ENCODE results near the gene ZBTB40. TPM values are rescaled to one million over a fixed set of nuclear protein-coding genes. Genes with fewer than 3 reads are reported as not detected.

The ZBTB40 gene
- total and polyA plus RNA-seq, 10 donors, result 4.4 to 40.2 (median 30.2) TPM

DNA sequence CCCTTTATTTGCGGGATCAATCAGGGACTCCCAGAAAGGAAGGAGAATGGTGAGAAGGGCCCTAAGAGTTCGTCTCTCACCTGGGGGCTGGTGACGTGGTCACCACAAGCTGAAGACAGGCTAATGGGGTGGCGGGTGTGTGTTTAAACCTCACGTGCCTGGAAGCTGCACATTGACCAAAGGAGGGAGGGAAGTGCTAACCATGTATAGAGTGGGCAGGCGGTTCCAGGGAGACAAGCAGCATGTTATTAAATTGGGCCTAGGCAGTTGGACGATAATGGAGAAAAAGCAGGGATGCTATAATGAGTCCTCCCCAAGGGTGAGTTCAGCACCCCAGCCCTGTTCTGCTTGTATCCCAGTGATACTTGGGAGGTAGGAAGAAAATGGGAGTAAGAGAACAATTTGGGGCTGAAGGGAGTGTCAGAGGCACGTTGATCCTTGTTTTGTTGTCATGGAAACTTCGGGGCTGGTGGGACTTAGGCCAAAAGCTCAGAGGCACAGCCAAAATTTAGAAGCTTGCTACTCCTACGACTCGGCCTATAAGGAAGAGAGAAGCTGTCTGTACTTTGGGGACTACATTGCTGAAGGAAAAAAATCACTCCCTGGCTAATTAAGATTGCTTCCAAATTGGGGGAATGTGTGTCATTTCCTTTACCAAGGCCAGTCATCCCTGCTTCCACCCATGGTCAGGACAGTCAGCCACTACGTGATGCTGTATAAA, 78.4 kb downstream of the ZBTB40 start:
- Histone ChIP-seq H3K27me3 (replicated peaks in 1 of 7) (no peaks in the 10 kb centered on the region), H3K4me1 (peaks cover 0 to 29% (median 16%) of the 10 kb centered on the region in 6 donors), H3K9me3 (no peaks in the 10 kb centered on the region), H3K36me3 (peaks cover 0 to 90% (median 34%) of the 10 kb centered on the region in 6 donors), H3K4me3 (no peak overlapping the region), H3K27ac (peak overlapping the region in 7 of 8 donors; percentile 23 to 73 (median 59))
- intact Hi-C loops (cut with DNase I; ENCODE audit: low total_unique reads), result no loop called here
- DNase-seq, result no peak
- peak in 1 of 3 donors; percentile 24 for TF ChIP-seq POLR2AphosphoS5 (IDR thresholded peaks at IDR 0.05)
- TF ChIP-seq CTCF (IDR thresholded peaks at IDR 0.05 in 8 of 11, conservative IDR thresholded peaks at IDR 0.05 in 3 of 11), result no peak
- TF ChIP-seq POLR2A (IDR thresholded peaks at IDR 0.05), result no peak
- WGBS, 5 donors, result 78 to 88% (median 84%) methylated on average over 12 of the region's 12 CpGs

DNA sequence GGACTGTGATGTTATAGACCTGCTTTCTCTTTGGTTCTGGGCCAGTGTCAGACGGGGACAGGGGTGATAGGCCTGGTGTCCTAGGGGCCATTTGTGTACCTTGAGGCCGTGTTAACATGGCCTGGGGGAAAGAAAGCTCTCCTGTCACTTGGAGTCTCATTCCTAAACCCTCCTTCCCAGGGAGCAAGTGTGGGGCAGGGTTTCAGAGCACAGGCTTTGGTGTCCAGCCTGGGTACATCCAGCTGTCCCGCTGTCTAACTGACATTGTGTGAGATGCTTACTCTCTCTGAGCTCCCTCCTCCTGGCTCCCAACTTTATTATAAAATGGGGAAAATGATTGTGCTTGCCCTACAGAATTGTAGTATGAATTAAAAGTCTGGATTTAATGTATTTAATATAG, 79.1 kb downstream of the ZBTB40 start:
- DNase-seq, result no peak
- 80 to 85% (median 83%) methylated on average over 3 of the region's 3 CpGs for WGBS, 5 donors
- Histone ChIP-seq H3K4me1 (peaks cover 0 to 29% (median 16%) of the 10 kb centered on the region in 6 donors), H3K27me3 (replicated peaks in 1 of 7) (no peaks in the 10 kb centered on the region), H3K36me3 (peaks cover 0 to 88% (median 28%) of the 10 kb centered on the region in 6 donors), H3K9me3 (no peaks in the 10 kb centered on the region), H3K27ac (peak overlapping the region; percentile 13 to 73 (median 57)), H3K4me3 (no peak overlapping the region)
- intact Hi-C loops (cut with DNase I; ENCODE audit: low total_unique reads), result no loop called here
- TF ChIP-seq POLR2AphosphoS5 (IDR thresholded peaks at IDR 0.05) (no peak), CTCF (IDR thresholded peaks at IDR 0.05 in 8 of 11, conservative IDR thresholded peaks at IDR 0.05 in 3 of 11) (no peak), POLR2A (IDR thresholded peaks at IDR 0.05) (no peak)

DNA sequence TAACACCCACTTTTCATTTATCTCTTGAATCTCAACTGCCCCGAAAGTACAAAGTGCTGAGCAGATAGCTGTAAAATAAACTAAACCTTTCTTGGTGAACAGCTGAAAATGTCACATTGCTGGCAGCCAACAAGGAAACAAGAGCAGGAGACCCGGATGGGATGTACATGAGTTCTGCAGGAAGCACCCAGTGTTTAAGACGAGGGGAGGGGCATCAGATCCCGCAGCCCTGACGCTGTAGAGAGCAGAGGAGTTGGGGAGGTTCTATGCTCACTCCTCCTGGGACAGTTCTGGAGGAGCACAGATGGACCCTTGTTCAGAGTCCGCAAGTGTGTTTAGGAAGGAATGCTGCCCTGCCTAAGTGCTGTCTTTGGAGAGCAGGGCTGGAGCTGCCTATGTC, 79.6 kb downstream of the ZBTB40 start:
- H3K27ac ChIP-seq, result peak overlapping the region in 7 of 8 donors; percentile 13 to 73 (median 59)
- WGBS, 5 donors, result 68 to 80% (median 77%) methylated on average over 5 to 6 of the region's 6 CpGs
- no peak for TF ChIP-seq POLR2A (IDR thresholded peaks at IDR 0.05)
- TF ChIP-seq CTCF (IDR thresholded peaks at IDR 0.05 in 8 of 11, conservative IDR thresholded peaks at IDR 0.05 in 3 of 11), result no peak
- no peak for TF ChIP-seq POLR2AphosphoS5 (IDR thresholded peaks at IDR 0.05)
- H3K4me3 ChIP-seq, result no peak overlapping the region
- H3K4me1 ChIP-seq, result peaks cover 0 to 29% (median 16%) of the 10 kb centered on the region in 6 donors
- H3K27me3 ChIP-seq (replicated peaks in 1 of 7), result no peaks in the 10 kb centered on the region
- H3K9me3 ChIP-seq, result no peaks in the 10 kb centered on the region
- intact Hi-C loops (cut with DNase I; ENCODE audit: low total_unique reads), result no loop called here
- H3K36me3 ChIP-seq, result peaks cover 0 to 82% (median 23%) of the 10 kb centered on the region in 6 donors
- no peak for DNase-seq

GRCh38 chr1:22533244-22533895, 81.7 kb downstream of the ZBTB40 start:
- DNase-seq, result no peak
- Histone ChIP-seq H3K4me3 (no peak overlapping the region), H3K27ac (peak overlapping the region in 2 of 8 donors; percentile 23 to 72), H3K36me3 (peaks cover 0 to 61% (median 3%) of the 10 kb centered on the region in 6 donors), H3K27me3 (replicated peaks in 1 of 7) (no peaks in the 10 kb centered on the region), H3K9me3 (no peaks in the 10 kb centered on the region), H3K4me1 (peaks cover 0 to 38% (median 22%) of the 10 kb centered on the region in 6 donors)
- 81 to 89% (median 85%) methylated on average over 10 to 11 of the region's 11 CpGs for WGBS, 5 donors
- no peak for TF ChIP-seq POLR2AphosphoS5 (IDR thresholded peaks at IDR 0.05)
- no peak for TF ChIP-seq CTCF (IDR thresholded peaks at IDR 0.05 in 8 of 11, conservative IDR thresholded peaks at IDR 0.05 in 3 of 11)
- no peak for TF ChIP-seq POLR2A (IDR thresholded peaks at IDR 0.05)
- intact Hi-C loops (cut with DNase I; ENCODE audit: low total_unique reads), result no loop called here

Measured in spleen (tissue), 11 donors.